ENCODE measurements around the gene PHF11. TPM values are rescaled to one million over a fixed set of nuclear protein-coding genes. Genes with fewer than 3 reads are reported as not detected.
A peak's percentile ranks its signal among the peaks of the same experiment; 100 is the strongest.
"Not testable (repeated sequence)": the region's sequence is repeated elsewhere in the genome, so short reads cannot be mapped to it uniquely, and the experiment has no call there.

Gene PHF11
- total and polyA plus RNA-seq, 12 donors, result 16.6 to 61.2 (median 21.2) TPM

DNA sequence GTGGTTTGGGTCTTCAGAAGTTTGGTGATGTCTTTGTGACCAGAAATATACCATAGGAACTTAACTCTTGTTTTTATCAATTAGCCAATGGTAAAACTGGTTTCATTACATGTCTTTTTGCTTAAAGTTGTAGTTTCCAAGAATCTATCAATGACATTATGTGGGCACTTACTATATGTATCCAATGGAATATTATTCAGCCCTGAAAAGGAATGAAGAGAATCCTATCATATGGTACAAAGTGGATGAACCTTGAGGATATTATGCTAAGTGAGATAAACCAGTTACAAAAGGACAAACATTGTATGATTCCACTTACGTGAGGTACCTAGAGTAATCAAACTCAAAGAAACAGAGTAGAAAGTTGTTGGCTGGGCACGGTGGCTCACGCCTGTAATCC lies 63.3 kb downstream of the PHF11 start:
- Histone ChIP-seq H3K4me3 (no peak overlapping the region), H3K4me1 (peaks cover 0 to 14% (median 4%) of the 10 kb centered on the region in 9 donors), H3K36me3 (peaks cover 0 to 85% (median 21%) of the 10 kb centered on the region in 9 donors), H3K27me3 (no peaks in the 10 kb centered on the region), H3K9me3 (no peaks in the 10 kb centered on the region), H3K27ac (no peak overlapping the region)
- no peak for ATAC-seq
- intact Hi-C loops (cut with DNase I), result no loop called here
- no peak for DNase-seq
- TF ChIP-seq, protein P1, sequence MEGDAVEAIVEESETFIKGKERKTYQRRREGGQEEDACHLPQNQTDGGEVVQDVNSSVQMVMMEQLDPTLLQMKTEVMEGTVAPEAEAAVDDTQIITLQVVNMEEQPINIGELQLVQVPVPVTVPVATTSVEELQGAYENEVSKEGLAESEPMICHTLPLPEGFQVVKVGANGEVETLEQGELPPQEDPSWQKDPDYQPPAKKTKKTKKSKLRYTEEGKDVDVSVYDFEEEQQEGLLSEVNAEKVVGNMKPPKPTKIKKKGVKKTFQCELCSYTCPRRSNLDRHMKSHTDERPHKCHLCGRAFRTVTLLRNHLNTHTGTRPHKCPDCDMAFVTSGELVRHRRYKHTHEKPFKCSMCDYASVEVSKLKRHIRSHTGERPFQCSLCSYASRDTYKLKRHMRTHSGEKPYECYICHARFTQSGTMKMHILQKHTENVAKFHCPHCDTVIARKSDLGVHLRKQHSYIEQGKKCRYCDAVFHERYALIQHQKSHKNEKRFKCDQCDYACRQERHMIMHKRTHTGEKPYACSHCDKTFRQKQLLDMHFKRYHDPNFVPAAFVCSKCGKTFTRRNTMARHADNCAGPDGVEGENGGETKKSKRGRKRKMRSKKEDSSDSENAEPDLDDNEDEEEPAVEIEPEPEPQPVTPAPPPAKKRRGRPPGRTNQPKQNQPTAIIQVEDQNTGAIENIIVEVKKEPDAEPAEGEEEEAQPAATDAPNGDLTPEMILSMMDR (IDR thresholded peaks at IDR 0.05), result no peak
- 98 to 100% methylated on average over 3 of the region's 3 CpGs for WGBS, 2 donors

DNA sequence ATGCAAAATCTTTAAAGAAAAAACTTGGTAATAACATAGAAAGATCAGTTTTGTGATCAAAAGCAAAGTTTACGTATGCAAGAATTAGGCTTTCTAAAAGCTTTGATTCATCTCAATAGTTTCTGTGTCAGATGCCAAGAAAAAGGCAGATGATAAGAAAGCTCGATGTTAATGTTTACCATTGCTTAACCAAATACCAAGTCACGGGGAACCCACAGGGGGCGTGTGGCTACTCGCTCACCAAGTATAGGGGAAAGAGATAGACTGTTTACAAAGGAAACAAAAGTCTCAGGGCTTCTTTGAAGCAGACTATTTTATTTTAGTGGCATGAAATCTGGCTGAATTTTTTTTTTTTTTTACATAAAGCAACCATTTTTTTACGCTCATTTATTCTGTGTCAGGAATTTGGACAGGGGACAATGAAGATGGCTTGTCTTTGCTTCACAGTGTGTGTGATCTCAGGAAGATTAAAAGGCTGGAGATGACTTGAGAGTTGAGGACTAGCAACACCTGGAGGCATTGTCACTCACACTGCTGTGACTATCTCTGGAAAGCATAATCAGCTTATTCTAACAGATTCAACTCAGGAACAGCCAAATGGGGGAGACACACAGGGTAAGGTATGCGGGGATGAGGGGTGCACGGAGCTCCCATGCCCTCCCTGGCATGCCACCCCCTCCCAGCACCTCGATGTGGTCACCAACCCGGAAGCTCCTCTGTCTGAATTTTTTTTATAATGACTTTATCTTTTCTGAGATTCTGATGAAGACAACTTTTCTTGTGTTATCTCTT lies 64.7 kb downstream of the PHF11 start:
- DNase-seq (no peak), ATAC-seq (peak; percentile 18 to 61 (median 42))
- WGBS, 2 donors, result 36 to 54% methylated on average over 10 of the region's 10 CpGs
- peaks cover 0 to 76% (median 11%) of the 10 kb centered on the region in 9 donors for H3K36me3 ChIP-seq
- TF ChIP-seq, protein P1 (IDR thresholded peaks at IDR 0.05), result peak in 6 of 9 donors; percentile 8 to 46 (median 30)
- H3K9me3 ChIP-seq, result no peaks in the 10 kb centered on the region
- peak overlapping the region in 7 of 10 donors; percentile 8 to 76 (median 59) for H3K27ac ChIP-seq
- H3K4me3 ChIP-seq, result no peak overlapping the region
- peaks cover 0 to 14% (median 4%) of the 10 kb centered on the region in 9 donors for H3K4me1 ChIP-seq
- no peaks in the 10 kb centered on the region for H3K27me3 ChIP-seq
- intact Hi-C loops (cut with DNase I), result no loop called here

DNA sequence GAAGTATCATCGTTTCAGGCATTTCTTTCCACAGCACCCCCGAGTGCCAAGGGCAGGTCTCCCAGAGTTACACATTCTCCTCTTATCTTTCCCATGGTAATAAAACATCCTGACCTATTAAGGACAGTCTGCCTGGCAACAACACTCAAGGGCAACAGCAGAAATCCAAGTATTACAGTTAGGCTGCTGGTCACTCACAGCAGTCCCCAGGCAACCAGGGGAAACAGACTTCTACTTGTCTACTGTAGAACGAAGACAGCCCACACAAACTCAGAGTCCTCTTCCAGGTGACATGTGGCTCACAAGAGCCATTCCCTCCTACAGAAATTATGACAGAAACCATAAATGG lies 65.3 kb downstream of the PHF11 start:
- peaks cover 0 to 75% (median 11%) of the 10 kb centered on the region in 9 donors for H3K36me3 ChIP-seq
- intact Hi-C loops (cut with DNase I), result no loop called here
- WGBS, 2 donors, result 29 to 39% methylated on average over 3 of the region's 3 CpGs
- TF ChIP-seq, protein P1 (IDR thresholded peaks at IDR 0.05), result no peak
- ATAC-seq (peak; percentile 83 to 96 (median 90)), DNase-seq (peak in 1 of 2 donors; percentile 39)
- H3K27ac ChIP-seq, result peak overlapping the region in 7 of 10 donors; percentile 8 to 76 (median 59)
- no peaks in the 10 kb centered on the region for H3K27me3 ChIP-seq
- no peaks in the 10 kb centered on the region for H3K9me3 ChIP-seq
- peaks cover 0 to 14% (median 4%) of the 10 kb centered on the region in 9 donors for H3K4me1 ChIP-seq
- H3K4me3 ChIP-seq, result no peak overlapping the region

DNA sequence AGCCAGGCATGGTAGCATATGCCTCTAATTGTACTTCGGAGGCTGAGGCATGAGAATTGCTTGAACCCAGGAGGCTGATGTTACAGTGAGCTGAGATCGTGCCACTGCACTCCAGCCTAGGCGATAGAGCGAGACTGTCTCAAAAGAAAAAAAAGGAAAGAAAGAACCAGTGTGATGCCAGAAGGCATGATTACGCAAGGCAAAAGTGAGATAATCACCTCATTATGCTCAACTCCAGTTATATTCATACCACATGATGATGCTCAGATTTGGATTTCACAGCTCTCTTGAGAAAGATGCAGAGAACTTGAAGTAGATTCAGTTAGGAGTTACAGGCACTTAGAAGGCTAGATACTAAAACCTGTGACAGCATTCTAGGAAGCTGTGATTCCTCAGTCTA lies 67.8 kb downstream of the PHF11 start:
- ATAC-seq, result no peak
- H3K36me3 ChIP-seq, result peaks cover 0 to 62% (median 15%) of the 10 kb centered on the region in 9 donors
- 78 to 87% methylated on average over 5 of the region's 5 CpGs for WGBS, 2 donors

DNA sequence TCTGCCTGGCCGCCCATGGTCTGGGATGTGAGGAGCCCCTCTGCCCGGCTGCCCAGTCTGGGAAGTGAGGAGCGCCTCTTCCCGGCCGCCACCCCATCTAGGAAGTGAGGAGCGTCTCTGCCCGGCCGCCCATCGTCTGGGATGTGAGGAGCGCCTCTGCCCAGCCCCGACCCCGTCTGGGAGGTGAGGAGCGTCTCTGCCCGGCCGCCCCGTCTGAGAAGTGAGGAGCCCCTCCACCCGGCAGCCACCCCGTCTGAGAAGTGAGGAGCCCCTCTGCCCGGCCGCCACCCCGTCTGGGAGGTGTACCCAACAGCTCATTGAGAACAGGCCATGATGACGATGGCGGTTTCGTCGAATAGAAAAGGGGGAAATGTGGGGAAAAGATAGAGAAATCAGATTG lies 69.7 kb downstream of the PHF11 start:
- intact Hi-C loops (cut with DNase I); ATAC-seq: not testable (repeated sequence)
- WGBS, 2 donors, result 97 to 100% methylated on average over 19 to 21 of the region's 25 CpGs

More for the DNA sequence above, 67.8 kb downstream of the PHF11 start:
- Histone ChIP-seq H3K4me3 (no peak overlapping the region), H3K4me1 (peaks cover 0 to 17% (median 4%) of the 10 kb centered on the region in 9 donors), H3K9me3 (no peaks in the 10 kb centered on the region), H3K27ac (no peak overlapping the region), H3K27me3 (no peaks in the 10 kb centered on the region)
- no peak for DNase-seq
- intact Hi-C loops (cut with DNase I), result no loop called here
- TF ChIP-seq, protein P1 (IDR thresholded peaks at IDR 0.05), result no peak

More for the DNA sequence above, 69.7 kb downstream of the PHF11 start:
- H3K4me3 ChIP-seq, H3K27me3 ChIP-seq, DNase-seq, H3K27ac ChIP-seq, H3K9me3 ChIP-seq: not testable (repeated sequence)
- H3K4me1 ChIP-seq, result peaks cover 0 to 15% (median 6%) of the 10 kb centered on the region in 9 donors
- H3K36me3 ChIP-seq, result peaks cover 0 to 43% (median 4%) of the 10 kb centered on the region in 9 donors

All from heart right ventricle (tissue), 16 donors.